Gastroesophageal sphincter (tissue), 3 donors: Measurements from ENCODE around the gene BPIFB4.

Experiments used
- EP300 ChIP-seq: sonication (generic); formaldehyde crosslinking; IDR thresholded peaks from one replicate; pipeline ENCODE4 v1.6.1; 2017; ENCODE audit warnings: antibody characterized with exemption, mild to moderate bottlenecking
- POLR2A ChIP-seq, 2 donors: fragments of 450-650 bp; IDR thresholded peaks; one replicate each; pipeline ENCODE4 v1.6.1; 2017; ENCODE audit warnings: antibody characterized with exemption in 2 of 2, mild to moderate bottlenecking in 2 of 2, moderate library complexity in 1 of 2
- TF ChIP-seq, protein P1 (sequence below), 4 experiments: fragments of 200-600 bp in 2 of 4; fragments of 450-650 bp in 2 of 4; sonication (generic) in 1 of 4; IDR thresholded peaks; one replicate each; pipeline ENCODE4 v1.5.1; 2017 to 2019; ENCODE audit warnings: antibody characterized with exemption in 4 of 4, mild to moderate bottlenecking in 2 of 4, moderate library complexity in 2 of 4

DNA sequence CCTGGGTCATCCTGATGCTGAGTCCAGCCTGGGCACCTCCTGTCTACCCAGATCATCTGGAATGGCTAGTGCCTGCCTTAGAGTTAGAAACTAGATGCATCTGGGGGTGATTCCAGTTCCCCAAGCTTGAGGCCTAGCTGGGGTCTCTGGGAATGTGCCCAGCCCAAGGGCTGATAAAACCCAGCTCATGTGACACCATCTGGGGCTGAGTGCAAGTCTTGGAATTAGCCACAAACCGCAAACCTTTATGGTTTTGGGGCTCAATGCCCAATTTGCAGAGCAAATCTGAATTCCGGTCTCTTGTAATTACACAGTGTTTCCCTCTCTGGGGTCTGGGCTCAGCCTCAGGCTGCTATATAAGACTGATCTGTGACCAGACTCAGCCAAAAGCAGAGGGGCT, at the start of gene BPIFB4:
- no peak for TF ChIP-seq POLR2A (IDR thresholded peaks at IDR 0.05)
- TF ChIP-seq, protein P1, sequence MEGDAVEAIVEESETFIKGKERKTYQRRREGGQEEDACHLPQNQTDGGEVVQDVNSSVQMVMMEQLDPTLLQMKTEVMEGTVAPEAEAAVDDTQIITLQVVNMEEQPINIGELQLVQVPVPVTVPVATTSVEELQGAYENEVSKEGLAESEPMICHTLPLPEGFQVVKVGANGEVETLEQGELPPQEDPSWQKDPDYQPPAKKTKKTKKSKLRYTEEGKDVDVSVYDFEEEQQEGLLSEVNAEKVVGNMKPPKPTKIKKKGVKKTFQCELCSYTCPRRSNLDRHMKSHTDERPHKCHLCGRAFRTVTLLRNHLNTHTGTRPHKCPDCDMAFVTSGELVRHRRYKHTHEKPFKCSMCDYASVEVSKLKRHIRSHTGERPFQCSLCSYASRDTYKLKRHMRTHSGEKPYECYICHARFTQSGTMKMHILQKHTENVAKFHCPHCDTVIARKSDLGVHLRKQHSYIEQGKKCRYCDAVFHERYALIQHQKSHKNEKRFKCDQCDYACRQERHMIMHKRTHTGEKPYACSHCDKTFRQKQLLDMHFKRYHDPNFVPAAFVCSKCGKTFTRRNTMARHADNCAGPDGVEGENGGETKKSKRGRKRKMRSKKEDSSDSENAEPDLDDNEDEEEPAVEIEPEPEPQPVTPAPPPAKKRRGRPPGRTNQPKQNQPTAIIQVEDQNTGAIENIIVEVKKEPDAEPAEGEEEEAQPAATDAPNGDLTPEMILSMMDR (IDR thresholded peaks at IDR 0.05) = no peak
- no peak for TF ChIP-seq EP300
